Activated gamma-delta T cell treated with Interleukin-2 at 50 U/mL for 16 hours (primary cell): ENCODE results near the gene UBE3C.
"Not testable (repeated sequence)": the region's sequence is repeated elsewhere in the genome, so short reads cannot be mapped to it uniquely, and the experiment has no call there.

ENCODE experiments used
- DNase-seq: peaks from one replicate; pipeline ENCODE4 v3.0.0-alpha.2; 2020

Gene UBE3C

DNA sequence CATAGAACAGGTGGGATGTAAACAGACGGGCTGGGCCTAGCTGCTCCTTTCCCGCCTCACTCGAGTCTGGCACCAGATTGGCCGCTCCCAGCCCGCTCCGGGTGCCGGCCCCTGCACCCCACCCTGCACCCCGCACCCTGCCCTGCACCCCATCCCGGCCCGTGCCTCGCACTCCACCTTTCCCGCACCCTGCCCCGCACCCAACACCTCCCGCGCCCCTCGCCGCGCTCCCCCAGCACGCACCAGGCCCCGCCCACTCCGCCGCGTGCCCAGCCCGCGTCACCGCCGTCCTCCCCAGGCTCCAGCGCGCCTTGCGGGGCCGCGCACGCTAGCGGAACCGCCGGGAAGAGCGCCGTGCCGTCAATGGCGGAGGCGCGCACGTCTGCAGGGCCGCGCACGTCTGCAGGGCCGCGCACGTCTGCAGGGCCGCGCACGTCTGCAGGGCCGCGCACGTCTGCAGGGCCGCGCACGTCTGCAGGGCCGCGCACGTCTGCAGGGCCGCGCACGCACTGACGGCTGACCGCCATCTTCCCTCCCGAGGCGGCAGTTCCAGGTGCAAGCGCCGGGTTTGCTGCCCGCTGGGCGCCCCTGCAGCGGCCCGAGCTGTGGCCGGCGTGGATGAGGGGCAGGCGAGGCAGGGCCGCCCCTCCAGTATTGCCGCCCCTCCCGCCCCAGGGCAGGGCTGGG is at the start of gene UBE3C:
TSS of gene UBE3C (plus strand) at position 503 of the 687 bp plus-strand sequence. CDS start 347 bp downstream, outside the sequence.
- peak; percentile 87 for DNase-seq

GRCh38 chr7:157089100-157089610 is 49.6 kb upstream of the UBE3C start:
- DNase-seq, result no peak

GRCh38 chr7:157090485-157091165 is 48.1 kb upstream of the UBE3C start:
- DNase-seq, result no peak

- DNase-seq, result no peak
These were observed 42.3 kb upstream of the UBE3C start for GRCh38 chr7:157096286-157097055.

DNA sequence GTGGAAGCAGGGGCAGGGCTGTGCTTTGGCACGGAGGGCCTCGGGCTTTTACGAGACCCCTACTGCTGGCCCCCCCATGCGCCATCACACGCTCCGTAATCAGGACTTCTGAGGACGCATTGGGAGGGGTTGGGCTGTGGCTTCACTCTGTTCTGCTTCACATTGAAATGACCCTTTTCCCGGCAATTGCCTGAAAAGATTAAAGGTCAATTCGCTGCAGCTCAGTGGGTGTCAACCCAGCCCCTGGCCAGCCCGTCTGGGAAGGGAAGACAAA is 41.7 kb upstream of the UBE3C start:
- no peak for DNase-seq

GRCh38 chr7:157097569-157097968 is 41.2 kb upstream of the UBE3C start:
- no peak for DNase-seq

GRCh38 chr7:157100005-157100404 is 38.7 kb upstream of the UBE3C start:
- not testable (repeated sequence) for DNase-seq

GRCh38 chr7:157103641-157104040 is 35.1 kb upstream of the UBE3C start:
- not testable (repeated sequence) for DNase-seq

DNA sequence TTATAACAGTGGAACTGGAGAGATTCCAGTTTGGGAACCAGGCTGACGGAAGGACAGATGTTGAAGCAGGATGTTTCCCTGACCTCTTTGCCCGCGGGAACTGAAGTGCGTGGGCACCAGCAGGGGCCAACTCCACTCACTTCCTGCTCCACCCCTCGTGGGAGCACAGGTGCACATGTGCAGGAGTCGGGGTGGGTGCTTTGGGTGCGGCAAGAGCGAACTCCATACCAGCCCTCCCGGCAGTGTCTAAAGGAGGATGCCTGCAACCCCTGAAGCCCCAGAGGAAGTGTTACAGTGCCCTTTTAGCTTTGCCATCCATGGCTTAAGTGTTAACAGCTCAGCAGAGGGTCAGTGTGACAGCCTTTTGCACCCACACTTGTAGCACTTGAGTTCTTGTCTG is 27.4 kb upstream of the UBE3C start:
- no peak for DNase-seq

DNA sequence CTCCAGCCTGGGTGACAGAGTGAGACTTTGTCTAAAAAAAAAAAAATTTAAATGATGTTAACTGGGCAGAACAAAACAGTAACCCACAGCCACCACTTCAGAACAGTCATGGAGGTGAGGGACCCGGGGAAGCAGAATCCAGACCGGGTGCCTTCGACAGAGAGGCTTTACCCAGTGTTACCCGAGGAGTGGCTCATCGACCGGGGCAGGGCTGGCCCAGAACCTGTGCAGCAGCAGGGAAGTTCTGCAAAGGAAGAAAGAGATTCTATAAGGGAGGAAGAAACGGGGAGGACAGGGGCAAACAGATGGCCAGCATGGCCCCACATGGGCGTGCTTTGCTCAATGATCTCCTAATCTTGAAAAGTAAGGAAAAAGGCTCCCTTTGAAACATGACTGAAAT is 26.0 kb upstream of the UBE3C start:
- DNase-seq, result no peak

GRCh38 chr7:157113607-157114006 is 25.1 kb upstream of the UBE3C start:
- no peak for DNase-seq

DNA sequence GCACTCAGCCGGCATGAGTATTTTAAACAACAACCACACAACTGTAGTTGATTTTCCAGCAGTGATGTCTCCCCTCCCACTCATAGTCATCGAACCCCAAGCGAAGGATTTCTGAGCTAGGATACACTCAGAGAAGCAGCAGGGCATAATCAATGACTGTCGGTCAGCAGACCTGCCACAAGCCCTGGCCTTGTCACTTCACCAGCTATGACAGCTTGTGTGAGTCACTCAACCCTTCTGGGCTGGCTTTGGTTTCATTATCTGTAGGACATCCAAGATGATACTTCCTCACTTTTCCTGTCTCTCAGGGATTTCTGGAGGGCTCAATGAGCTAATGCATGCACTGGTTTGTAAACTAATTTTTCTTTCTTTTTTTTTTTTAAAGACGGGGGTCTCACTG is 22.0 kb upstream of the UBE3C start:
- no peak for DNase-seq

- DNase-seq, result no peak
These were observed 20.9 kb upstream of the UBE3C start for GRCh38 chr7:157117796-157118195.

- no peak for DNase-seq
These were observed 18.5 kb upstream of the UBE3C start for GRCh38 chr7:157120181-157120580.

- no peak for DNase-seq
These were observed 17.5 kb upstream of the UBE3C start for GRCh38 chr7:157121184-157121715.

- DNase-seq, result no peak
These were observed 15.8 kb upstream of the UBE3C start for GRCh38 chr7:157122800-157123495.

- no peak for DNase-seq
These were observed 14.0 kb upstream of the UBE3C start for GRCh38 chr7:157124690-157125089.

DNA sequence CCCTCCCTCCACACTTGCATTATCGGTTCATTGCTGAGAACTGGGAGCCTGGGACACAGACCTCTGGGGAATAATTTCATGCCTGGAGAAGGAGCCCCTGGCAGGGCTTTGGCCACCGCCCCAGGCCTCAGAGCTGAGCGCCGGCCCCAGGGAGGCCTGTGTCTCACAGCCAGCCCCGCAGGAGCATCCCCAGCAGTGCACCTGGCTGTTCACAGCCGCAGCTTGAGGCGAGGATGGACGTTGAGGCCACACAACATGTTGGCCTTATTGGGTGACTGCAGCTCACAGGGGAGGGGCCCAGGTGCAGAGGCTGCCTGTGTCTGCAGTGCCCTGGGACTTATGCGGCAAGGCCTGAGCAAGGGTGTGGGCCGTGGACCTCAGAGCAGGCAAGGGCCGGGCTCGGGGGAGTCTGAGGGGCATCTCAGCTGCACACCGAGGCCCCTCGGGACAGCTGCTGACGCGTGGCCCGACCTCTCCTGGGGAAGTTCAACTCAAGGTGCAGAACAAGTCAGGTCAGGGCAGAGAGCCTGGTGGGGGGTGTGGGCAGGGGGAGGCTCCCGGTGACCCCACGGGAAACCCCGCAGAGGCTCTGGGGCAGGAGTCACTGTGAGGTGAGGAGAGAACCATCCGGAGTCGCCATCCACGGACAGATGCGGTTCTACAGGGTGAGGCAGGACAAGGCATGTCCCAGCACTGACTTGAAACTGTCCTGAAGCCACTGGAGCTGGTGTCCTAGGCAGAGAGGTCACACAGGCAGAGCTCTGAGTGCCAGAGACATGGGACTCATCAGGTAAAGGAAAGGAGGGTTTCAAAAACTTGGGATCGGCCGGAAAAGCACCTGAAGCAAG is 13.1 kb upstream of the UBE3C start:
- no peak for DNase-seq

DNA sequence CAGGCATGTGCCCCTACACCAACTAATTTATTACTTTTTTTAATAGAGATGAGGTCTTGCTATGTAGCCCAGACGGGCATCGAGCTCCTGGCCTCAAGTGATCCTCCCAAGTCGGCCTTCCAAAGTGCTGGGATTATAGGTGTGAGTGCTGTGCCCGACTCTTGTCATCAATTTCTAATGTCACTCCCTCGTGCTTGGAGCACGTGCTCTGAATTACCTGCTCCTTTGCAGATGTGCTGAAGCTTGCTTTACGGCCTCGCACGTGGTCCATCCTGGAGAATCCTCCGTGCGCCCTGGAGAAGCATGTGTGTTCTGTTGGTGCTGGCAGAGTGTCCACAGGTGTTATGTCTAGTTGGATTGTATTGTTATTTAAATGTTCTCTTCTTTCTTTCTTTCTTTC is 11.8 kb upstream of the UBE3C start:
- DNase-seq, result no peak

DNA sequence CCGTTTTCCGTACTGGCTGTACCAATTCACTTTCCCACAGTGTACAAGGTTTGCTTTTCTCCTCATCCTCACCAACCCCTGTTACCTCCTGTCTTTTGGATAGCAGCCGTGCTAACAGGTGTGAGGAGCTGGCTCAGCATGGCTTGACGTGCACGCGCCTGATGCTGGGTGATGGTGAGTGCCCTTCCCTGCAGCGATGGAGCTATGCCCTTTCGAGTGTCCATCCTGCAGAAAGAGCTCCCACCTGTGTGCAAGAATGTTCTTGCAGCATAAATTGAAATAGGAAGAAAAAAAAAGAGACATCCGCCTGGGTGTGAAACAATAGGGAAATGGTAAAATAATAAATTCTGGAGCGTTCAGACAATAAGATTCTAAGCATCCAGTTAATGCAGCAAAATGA is 9.5 kb upstream of the UBE3C start:
- DNase-seq, result no peak

DNA sequence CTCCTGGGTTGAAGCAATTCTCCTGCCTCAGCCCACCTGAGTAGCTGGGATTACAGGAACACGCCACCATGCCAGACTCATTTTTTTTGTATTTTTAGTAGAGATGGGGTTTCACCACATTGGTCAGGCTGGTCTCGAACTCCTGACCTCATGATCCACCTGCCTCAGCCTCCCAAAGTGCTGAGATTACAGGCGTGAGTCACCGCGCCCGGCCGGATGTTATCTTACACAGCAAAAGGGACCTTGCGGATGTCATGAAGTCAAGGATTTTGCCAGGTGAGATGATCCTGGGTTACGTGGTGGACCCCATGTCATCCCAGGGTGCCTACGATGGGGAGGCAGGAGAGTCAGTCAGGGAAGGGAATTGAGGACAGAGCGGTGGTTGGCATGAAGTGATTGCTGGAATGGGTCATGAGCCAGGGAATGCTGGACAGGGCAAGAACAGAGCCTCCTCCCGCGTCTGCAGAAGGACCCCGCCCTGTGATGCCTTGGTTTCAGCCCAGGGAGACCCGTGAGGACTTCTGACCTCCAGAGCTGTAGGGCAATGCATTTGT is 8.7 kb upstream of the UBE3C start:
- DNase-seq, result no peak

GRCh38 chr7:157130849-157131248 is 7.9 kb upstream of the UBE3C start:
- not testable (repeated sequence) for DNase-seq
